NCI-H1092 treated with DMSO at 0.1 percent for 48 hours (cell line): Measurements from ENCODE around the gene PCF11.
"Not testable (repeated sequence)": the region's sequence is repeated elsewhere in the genome, so short reads cannot be mapped to it uniquely, and the experiment has no call there.

ENCODE experiments used
- DNase-seq: peaks from one replicate; lab custom pipeline; 2025; lab: John Stamatoyannopoulos, UW

The PCF11 gene

GRCh38 chr11:83156996-83157593, at the start of gene PCF11:
Gene PCF11, plus strand, starts transcription at chr11:83157131. Its CDS starts 309 bp downstream, at chr11:83157440.
- DNase-seq, result no peak

GRCh38 chr11:83112886-83113285, 44.0 kb upstream of the PCF11 start:
- no peak for DNase-seq

- DNase-seq, result no peak
Observed at GRCh38 chr11:83115026-83115425, 41.9 kb upstream of the PCF11 start.

- no peak for DNase-seq
Observed at GRCh38 chr11:83115551-83115950, 41.4 kb upstream of the PCF11 start.

- no peak for DNase-seq
Observed at GRCh38 chr11:83116015-83116641, 40.8 kb upstream of the PCF11 start.

- no peak for DNase-seq
Observed at GRCh38 chr11:83118814-83119213, 38.1 kb upstream of the PCF11 start.

- no peak for DNase-seq
Observed at GRCh38 chr11:83119216-83119615, 37.7 kb upstream of the PCF11 start.

GRCh38 chr11:83120327-83120726, 36.6 kb upstream of the PCF11 start:
- no peak for DNase-seq

- DNase-seq, result no peak
Observed at GRCh38 chr11:83122050-83122449, 34.9 kb upstream of the PCF11 start.

GRCh38 chr11:83122766-83123165, 34.2 kb upstream of the PCF11 start:
- no peak for DNase-seq

GRCh38 chr11:83124636-83125424, 32.1 kb upstream of the PCF11 start:
- DNase-seq, result no peak

GRCh38 chr11:83125577-83125976, 31.4 kb upstream of the PCF11 start:
- no peak for DNase-seq

- no peak for DNase-seq
Observed at GRCh38 chr11:83127310-83127637, 29.7 kb upstream of the PCF11 start.

GRCh38 chr11:83132191-83132590, 24.7 kb upstream of the PCF11 start:
- DNase-seq, result no peak

- not testable (repeated sequence) for DNase-seq
Observed at GRCh38 chr11:83133266-83133665, 23.7 kb upstream of the PCF11 start.

GRCh38 chr11:83139310-83139709, 17.6 kb upstream of the PCF11 start:
- DNase-seq, result no peak

- no peak for DNase-seq
Observed at GRCh38 chr11:83140691-83141455, 16.1 kb upstream of the PCF11 start.

- no peak for DNase-seq
Observed at GRCh38 chr11:83147895-83148294, 9.0 kb upstream of the PCF11 start.

- no peak for DNase-seq
Observed at GRCh38 chr11:83150450-83150849, 6.5 kb upstream of the PCF11 start.

- DNase-seq, result no peak
Observed at GRCh38 chr11:83151274-83151977, 5.5 kb upstream of the PCF11 start.

- no peak for DNase-seq
Observed at GRCh38 chr11:83152264-83152663, 4.7 kb upstream of the PCF11 start.

GRCh38 chr11:83153764-83154163, 3.2 kb upstream of the PCF11 start:
- no peak for DNase-seq
